Inflammatory macrophage treated with lipopolysaccharide for 1 hour (primary cell): ENCODE measurements around the gene DDX1.
"Not testable (repeated sequence)": the region's sequence is repeated elsewhere in the genome, so short reads cannot be mapped to it uniquely, and the experiment has no call there.

ENCODE experiments used
- DNase-seq, 2 donors: peaks; one replicate each; pipeline ENCODE4 v3.0.0-alpha.2; 2020 to 2022

Gene DDX1

DNA sequence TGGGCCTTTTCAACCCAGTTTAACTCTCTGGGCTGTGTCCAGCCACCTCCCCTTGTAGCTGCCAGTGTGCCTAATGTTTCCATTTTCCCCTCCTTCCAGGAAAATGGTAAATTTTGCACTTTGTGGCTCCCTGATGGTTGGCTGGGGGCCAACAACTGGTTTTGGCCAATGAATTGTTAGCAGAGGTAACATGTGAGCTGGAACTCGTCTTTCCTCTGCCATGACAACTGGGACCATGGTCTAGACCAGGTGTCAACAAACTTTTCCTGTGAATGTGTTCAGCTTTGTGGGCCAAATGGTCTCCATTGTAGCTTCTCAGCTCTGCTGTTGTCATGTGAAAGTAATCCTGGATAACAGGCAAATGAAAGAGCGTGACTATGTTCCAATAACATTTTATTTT, 87.2 kb downstream of the DDX1 start:
- DNase-seq, result no peak

DNA sequence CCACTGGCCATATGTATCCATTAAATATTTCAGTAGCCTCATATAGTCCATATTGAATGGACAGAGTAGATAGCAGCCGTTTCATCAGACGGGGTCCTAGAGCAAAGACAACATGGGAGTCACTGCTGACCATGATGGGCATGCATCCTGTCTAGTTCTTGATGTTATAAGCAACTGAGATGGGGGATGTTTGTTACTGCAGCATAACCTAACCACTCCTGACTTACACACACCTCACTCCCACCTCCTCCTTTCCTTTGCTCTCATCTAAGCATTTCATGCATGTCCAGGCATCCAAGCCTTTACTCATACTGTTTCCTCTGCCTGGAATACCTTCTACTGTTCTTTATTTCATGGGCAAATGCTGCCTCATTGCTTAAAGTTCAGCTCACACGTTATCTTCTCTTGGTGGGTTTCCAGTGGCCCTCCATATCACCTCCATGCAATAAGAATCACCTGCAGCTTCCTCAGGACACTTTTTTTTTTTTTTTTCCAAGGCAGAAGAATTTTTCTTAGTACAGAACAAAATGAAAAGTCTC, 87.8 kb downstream of the DDX1 start:
- no peak for DNase-seq

DNA sequence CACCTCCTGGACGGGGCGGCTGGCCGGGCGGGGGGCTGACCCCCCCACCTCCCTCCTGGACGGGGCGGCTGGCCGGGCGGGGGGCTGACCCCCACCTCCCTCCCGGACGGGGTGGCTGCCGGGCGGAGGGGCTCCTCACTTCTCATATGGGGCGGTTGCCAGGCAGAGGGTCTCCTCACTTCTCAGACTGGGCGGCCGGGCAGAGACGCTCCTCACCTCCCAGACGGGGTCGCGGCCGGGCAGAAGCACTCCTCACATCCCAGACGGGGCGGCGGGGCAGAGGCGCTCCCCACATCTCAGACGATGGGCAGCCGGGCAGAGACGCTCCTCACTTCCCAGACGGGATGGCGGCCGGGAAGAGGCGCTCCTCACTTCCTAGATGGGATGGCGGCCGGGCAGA, 88.5 kb downstream of the DDX1 start:
- not testable (repeated sequence) for DNase-seq
